Neural cell (in vitro differentiated cells): ENCODE measurements around the gene KRT9. TPM values are rescaled to one million over a fixed set of nuclear protein-coding genes. Genes with fewer than 3 reads are reported as not detected.

Experiments
- H2AFZ ChIP-seq: fragments of 200-600, 300-800 bp; sonication (generic), shearing (Covaris generic); 2 replicates; pipeline ENCODE4 v1.6.0; 2014; ENCODE audit warnings: low read depth, mild to moderate bottlenecking, antibody characterized with exemption, low read length, moderate library complexity
- H3F3A ChIP-seq: fragments of 200-600 bp; shearing (Covaris generic); 2 replicates; pipeline ENCODE4 v1.6.1; 2016; ENCODE audit warnings: mild to moderate bottlenecking, moderate library complexity, mixed read lengths, antibody characterized with exemption, low read length; ENCODE audit not compliant: insufficient read depth, poor library complexity, severe bottlenecking
- H3K27ac ChIP-seq: fragments of 200-600, 300-800 bp; sonication (generic), shearing (Covaris generic); 2 replicates; pipeline ENCODE4 v1.5.1; 2014; ENCODE audit warnings: mild to moderate bottlenecking, low read length, moderate library complexity
- H3K27me3 ChIP-seq: fragments of 300-800, 200-600 bp; sonication (generic), shearing (Covaris generic); 2 replicates; pipeline ENCODE4 v1.6.0; 2014; ENCODE audit warnings: mild to moderate bottlenecking, low read depth, low read length, moderate library complexity; ENCODE audit not compliant: insufficient read depth
- H3K36me3 ChIP-seq: fragments of 300-800, 200-600 bp; sonication (generic), shearing (Covaris generic); 2 replicates; pipeline ENCODE4 v1.5.1; 2014; ENCODE audit warnings: mild to moderate bottlenecking, antibody characterized with exemption, low read length, moderate library complexity; ENCODE audit not compliant: insufficient read depth
- H3K4me2 ChIP-seq: fragments of 300-800, 200-600 bp; sonication (generic), shearing (Covaris generic); 2 replicates; pipeline ENCODE4 v1.6.0; 2014; ENCODE audit warnings: mild to moderate bottlenecking, low read length
- H3K4me3 ChIP-seq: fragments of 300-800, 200-600 bp; sonication (generic), shearing (Covaris generic); 2 replicates; pipeline ENCODE4 v1.5.1; 2014; ENCODE audit warnings: mild to moderate bottlenecking, low read length, moderate library complexity
- H3K79me2 ChIP-seq: fragments of 200-600 bp; shearing (Covaris generic); replicated peaks from 2 replicates; pipeline ENCODE4 v1.6.0; 2014; ENCODE audit warnings: mild to moderate bottlenecking, low read length, moderate library complexity; ENCODE audit not compliant: insufficient read depth
- H3K9ac ChIP-seq: fragments of 300-800, 200-600 bp; sonication (generic), shearing (Covaris generic); 2 replicates; pipeline ENCODE4 v1.6.1; 2016; ENCODE audit warnings: mild to moderate bottlenecking, low read length, mixed read lengths
- H3K9me2 ChIP-seq: fragments of 200-600 bp; shearing (Covaris generic); 2 replicates; pipeline ENCODE4 v1.6.1; 2016; ENCODE audit warnings: mild to moderate bottlenecking, low read length, mixed read lengths; ENCODE audit not compliant: insufficient read depth
- H3K9me3 ChIP-seq: fragments of 200-600, 300-800 bp; sonication (generic), shearing (Covaris generic); 2 replicates; pipeline ENCODE4 v1.6.1; 2016; ENCODE audit warnings: mild to moderate bottlenecking, mixed run types, low read length, moderate library complexity, mixed read lengths
- H4K20me1 ChIP-seq: fragments of 200-600 bp; shearing (Covaris generic); 2 replicates; pipeline ENCODE4 v1.6.1; 2016; ENCODE audit warnings: mild to moderate bottlenecking, mixed run types; ENCODE audit not compliant: insufficient read depth
- CTCF ChIP-seq: fragments of 450-650 bp; IDR thresholded peaks from 2 replicates; pipeline ENCODE4 v1.5.1; 2014; ENCODE audit warnings: antibody characterized with exemption, mild to moderate bottlenecking, moderate library complexity; ENCODE audit not compliant: poor library complexity, severe bottlenecking
- EP300 ChIP-seq: fragments of 450-650 bp; conservative IDR thresholded peaks from 2 replicates; pipeline ENCODE4 v1.6.1; 2014; ENCODE audit warnings: antibody characterized with exemption, mild to moderate bottlenecking, moderate library complexity; ENCODE audit not compliant: poor library complexity, severe bottlenecking
- MXI1 ChIP-seq: fragments of 450-650 bp; conservative IDR thresholded peaks from 2 replicates; pipeline ENCODE4 v1.6.1; 2014; ENCODE audit warnings: antibody characterized with exemption, mild to moderate bottlenecking; ENCODE audit not compliant: poor library complexity, severe bottlenecking
- POLR2AphosphoS5 ChIP-seq: IDR thresholded peaks from 2 replicates; pipeline ENCODE4 v1.6.1; 2012
- REST ChIP-seq: IDR thresholded peaks from 2 replicates; pipeline ENCODE4 v1.6.1; 2012; ENCODE audit warnings: borderline replicate concordance
- SMC3 ChIP-seq: fragments of 450-650 bp; conservative IDR thresholded peaks from 2 replicates; pipeline ENCODE4 v1.6.1; 2014; ENCODE audit warnings: antibody characterized with exemption, mild to moderate bottlenecking, moderate library complexity; ENCODE audit not compliant: poor library complexity
- TAF1 ChIP-seq: IDR thresholded peaks from 2 replicates; pipeline ENCODE4 v1.6.1; 2012; ENCODE audit warnings: low read depth
- polyA plus RNA-seq: library from polyadenylated mRNA; depleted of rRNA; stranded (reverse); fragments of >200 nt; gene quantifications from 2 replicates; pipeline ENCODE4 v1.2.3, GENCODE V29; 2014

KRT9 gene
- polyA plus RNA-seq, 1 donor from 2014 or later, result not detected

- Histone ChIP-seq H3K4me2 (no peak overlapping the region), H3F3A (no peaks in the 10 kb centered on the region), H3K9me2 (no peaks in the 10 kb centered on the region), H2AFZ (no peak overlapping the region), H3K79me2 (no peaks in the 10 kb centered on the region), H4K20me1 (no peaks in the 10 kb centered on the region), H3K4me3 (no peak overlapping the region), H3K9me3 (no peaks in the 10 kb centered on the region), H3K9ac (no peak overlapping the region), H3K27me3 (no peaks in the 10 kb centered on the region), H3K27ac (no peak overlapping the region), H3K36me3 (no peaks in the 10 kb centered on the region)
- no peak for TF ChIP-seq REST
Measured at GRCh38 chr17:41581366-41582060, 9.7 kb upstream of the KRT9 start.

- Histone ChIP-seq H3K9me3 (no peaks in the 10 kb centered on the region), H2AFZ (no peak overlapping the region), H3K4me3 (no peak overlapping the region), H4K20me1 (no peaks in the 10 kb centered on the region), H3K4me2 (no peak overlapping the region), H3F3A (no peaks in the 10 kb centered on the region), H3K9ac (no peak overlapping the region), H3K79me2 (no peaks in the 10 kb centered on the region), H3K27ac (no peak overlapping the region), H3K27me3 (no peaks in the 10 kb centered on the region), H3K9me2 (no peaks in the 10 kb centered on the region), H3K36me3 (no peaks in the 10 kb centered on the region)
- TF ChIP-seq EP300, result no peak
- TF ChIP-seq CTCF, result no peak
- no peak for TF ChIP-seq TAF1
- TF ChIP-seq SMC3, result no peak
- TF ChIP-seq POLR2AphosphoS5, result no peak
- TF ChIP-seq REST, result no peak
- TF ChIP-seq MXI1, result no peak
Measured at GRCh38 chr17:41580687-41581365, 9.0 kb upstream of the KRT9 start.
